ENCODE data around the gene MGAT1.
"Not testable (repeated sequence)": the region's sequence is repeated elsewhere in the genome, so short reads cannot be mapped to it uniquely, and the experiment has no call there.

MGAT1 gene

DNA sequence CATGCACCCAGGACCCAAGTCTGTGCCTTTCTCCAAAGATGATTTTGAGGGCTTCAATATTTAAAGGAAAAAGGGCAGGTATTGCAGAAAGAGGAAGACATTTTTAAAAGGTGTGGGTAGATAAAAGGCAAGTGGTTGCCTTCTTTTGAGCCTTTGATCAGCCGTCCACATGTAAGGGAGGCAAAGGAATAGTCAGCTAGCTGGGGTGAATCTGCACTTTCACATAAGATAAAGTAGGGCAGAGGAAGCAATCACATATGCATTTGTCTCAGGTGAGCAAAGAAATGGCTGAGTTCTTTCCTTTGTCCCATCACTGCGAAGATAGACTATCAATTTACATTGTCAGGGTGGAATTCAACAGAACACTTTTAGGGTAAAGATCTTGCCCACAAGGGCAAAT lies 19.9 kb downstream of the MGAT1 start:
- no peak for TF ChIP-seq ZNF70 (CRISPR knock-in tag; IDR thresholded peaks at IDR 0.05)
- TF ChIP-seq ZFP30 (CRISPR knock-in tag; IDR thresholded peaks at IDR 0.05), result no peak
- TF ChIP-seq ESRRG (CRISPR knock-in tag; IDR thresholded peaks at IDR 0.05), result no peak
- no peak for TF ChIP-seq RARB (CRISPR knock-in tag; IDR thresholded peaks at IDR 0.05)
- TF ChIP-seq SNAI2 (CRISPR knock-in tag; IDR thresholded peaks at IDR 0.05), result no peak
- TF ChIP-seq OSR1 (CRISPR knock-in tag; IDR thresholded peaks at IDR 0.05), result no peak
- ATAC-seq, result no peak

DNA sequence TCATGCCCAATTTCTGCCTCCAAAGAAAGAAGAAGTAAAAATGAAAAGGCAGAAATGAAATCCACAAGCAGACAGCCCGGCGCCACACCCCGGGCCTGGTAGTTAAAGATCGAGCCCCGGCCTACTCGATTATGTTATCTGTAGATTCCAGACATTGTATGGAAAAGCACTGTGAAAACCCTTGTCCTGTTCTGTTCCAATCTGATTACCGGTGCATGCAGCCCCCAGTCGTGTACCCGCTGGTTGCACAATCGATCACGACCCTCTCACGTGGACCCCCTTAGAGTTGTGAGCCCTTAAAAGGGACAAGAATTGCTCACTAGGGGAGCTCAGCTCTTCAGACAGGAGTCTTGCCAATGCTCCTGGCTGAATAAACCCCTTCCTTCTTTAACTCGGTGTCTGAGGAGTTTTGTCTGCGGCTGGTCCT lies 20.7 kb downstream of the MGAT1 start:
- not testable (repeated sequence) for ATAC-seq

DNA sequence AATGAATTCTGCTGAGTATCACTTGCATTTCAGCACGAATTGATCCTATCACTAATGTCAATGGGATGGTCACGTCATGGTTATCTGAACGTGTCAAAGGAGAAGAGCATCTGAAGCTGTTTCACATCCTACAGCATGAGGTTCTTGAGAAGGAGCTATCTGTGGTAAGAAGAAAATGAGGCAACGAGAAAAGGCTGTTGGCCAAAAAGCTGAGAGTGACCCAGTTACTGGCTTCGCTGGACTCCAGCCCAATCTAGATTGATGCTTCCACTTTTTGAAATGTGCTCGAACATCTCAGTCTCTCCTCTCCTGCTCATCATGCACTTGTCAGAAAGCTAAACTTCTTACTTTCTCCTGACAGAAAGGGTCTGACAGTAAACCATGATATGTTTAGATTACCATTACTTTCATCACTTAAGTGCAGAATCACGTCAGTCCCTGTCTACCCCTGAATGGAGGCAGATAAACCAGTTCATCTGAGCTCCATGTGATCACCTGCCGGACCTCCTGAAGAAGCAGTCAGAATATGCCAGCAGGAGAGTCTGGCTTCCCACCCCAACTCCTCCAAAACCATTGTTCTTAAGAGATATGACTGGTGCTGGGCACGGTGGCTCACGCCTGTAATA lies 22.5 kb downstream of the MGAT1 start:
- ATAC-seq, result no peak
- TF ChIP-seq ARNTL (CRISPR knock-in tag; IDR thresholded peaks at IDR 0.05; ENCODE audit: borderline replicate concordance, low read depth) (no peak), ZC3H10 (CRISPR knock-in tag; IDR thresholded peaks at IDR 0.05) (no peak), ZNF8 (CRISPR knock-in tag; IDR thresholded peaks at IDR 0.05) (no peak)
- TF ChIP-seq, protein P1, sequence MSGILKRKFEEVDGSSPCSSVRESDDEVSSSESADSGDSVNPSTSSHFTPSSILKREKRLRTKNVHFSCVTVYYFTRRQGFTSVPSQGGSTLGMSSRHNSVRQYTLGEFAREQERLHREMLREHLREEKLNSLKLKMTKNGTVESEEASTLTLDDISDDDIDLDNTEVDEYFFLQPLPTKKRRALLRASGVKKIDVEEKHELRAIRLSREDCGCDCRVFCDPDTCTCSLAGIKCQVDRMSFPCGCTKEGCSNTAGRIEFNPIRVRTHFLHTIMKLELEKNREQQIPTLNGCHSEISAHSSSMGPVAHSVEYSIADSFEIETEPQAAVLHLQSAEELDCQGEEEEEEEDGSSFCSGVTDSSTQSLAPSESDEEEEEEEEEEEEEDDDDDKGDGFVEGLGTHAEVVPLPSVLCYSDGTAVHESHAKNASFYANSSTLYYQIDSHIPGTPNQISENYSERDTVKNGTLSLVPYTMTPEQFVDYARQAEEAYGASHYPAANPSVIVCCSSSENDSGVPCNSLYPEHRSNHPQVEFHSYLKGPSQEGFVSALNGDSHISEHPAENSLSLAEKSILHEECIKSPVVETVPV (CRISPR knock-in tag; IDR thresholded peaks at IDR 0.05), result no peak

DNA sequence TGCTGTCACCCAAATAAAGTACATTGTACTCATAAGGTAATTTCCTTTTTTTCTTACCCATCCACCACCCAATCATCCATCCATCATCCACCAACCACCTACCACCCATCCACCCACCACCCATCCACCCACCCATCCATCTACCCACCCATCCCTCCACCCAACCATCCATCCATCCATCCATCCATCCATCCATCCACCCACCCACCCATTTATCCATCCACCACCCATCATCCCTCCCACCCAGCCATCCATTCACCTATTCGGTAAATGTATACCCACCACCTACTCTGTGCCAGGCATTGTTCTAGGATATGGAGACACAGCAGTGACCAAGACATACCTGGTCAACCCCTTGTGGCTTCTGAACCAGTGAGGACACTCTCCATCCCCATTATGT lies 25.1 kb downstream of the MGAT1 start:
- no peak for TF ChIP-seq PPARA (CRISPR knock-in tag; IDR thresholded peaks at IDR 0.05; ENCODE audit: borderline replicate concordance)
- TF ChIP-seq ISL1 (CRISPR knock-in tag; IDR thresholded peaks at IDR 0.05), result no peak
- TF ChIP-seq CSDC2 (CRISPR knock-in tag; IDR thresholded peaks at IDR 0.05), result no peak
- TF ChIP-seq GLIS3 (CRISPR knock-in tag; IDR thresholded peaks at IDR 0.05), result no peak
- TF ChIP-seq BACH2 (CRISPR knock-in tag; IDR thresholded peaks at IDR 0.05; ENCODE audit: borderline replicate concordance), result no peak
- TF ChIP-seq, protein P2, sequence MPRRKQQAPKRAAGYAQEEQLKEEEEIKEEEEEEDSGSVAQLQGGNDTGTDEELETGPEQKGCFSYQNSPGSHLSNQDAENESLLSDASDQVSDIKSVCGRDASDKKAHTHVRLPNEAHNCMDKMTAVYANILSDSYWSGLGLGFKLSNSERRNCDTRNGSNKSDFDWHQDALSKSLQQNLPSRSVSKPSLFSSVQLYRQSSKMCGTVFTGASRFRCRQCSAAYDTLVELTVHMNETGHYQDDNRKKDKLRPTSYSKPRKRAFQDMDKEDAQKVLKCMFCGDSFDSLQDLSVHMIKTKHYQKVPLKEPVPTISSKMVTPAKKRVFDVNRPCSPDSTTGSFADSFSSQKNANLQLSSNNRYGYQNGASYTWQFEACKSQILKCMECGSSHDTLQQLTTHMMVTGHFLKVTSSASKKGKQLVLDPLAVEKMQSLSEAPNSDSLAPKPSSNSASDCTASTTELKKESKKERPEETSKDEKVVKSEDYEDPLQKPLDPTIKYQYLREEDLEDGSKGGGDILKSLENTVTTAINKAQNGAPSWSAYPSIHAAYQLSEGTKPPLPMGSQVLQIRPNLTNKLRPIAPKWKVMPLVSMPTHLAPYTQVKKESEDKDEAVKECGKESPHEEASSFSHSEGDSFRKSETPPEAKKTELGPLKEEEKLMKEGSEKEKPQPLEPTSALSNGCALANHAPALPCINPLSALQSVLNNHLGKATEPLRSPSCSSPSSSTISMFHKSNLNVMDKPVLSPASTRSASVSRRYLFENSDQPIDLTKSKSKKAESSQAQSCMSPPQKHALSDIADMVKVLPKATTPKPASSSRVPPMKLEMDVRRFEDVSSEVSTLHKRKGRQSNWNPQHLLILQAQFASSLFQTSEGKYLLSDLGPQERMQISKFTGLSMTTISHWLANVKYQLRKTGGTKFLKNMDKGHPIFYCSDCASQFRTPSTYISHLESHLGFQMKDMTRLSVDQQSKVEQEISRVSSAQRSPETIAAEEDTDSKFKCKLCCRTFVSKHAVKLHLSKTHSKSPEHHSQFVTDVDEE (CRISPR knock-in tag; IDR thresholded peaks at IDR 0.05), result no peak
- TF ChIP-seq ESRRG (CRISPR knock-in tag; IDR thresholded peaks at IDR 0.05), result no peak
- TF ChIP-seq ZNF8 (CRISPR knock-in tag; IDR thresholded peaks at IDR 0.05), result no peak
- TF ChIP-seq ARNTL (CRISPR knock-in tag; IDR thresholded peaks at IDR 0.05; ENCODE audit: borderline replicate concordance, low read depth), result no peak
- TF ChIP-seq, protein P3, sequence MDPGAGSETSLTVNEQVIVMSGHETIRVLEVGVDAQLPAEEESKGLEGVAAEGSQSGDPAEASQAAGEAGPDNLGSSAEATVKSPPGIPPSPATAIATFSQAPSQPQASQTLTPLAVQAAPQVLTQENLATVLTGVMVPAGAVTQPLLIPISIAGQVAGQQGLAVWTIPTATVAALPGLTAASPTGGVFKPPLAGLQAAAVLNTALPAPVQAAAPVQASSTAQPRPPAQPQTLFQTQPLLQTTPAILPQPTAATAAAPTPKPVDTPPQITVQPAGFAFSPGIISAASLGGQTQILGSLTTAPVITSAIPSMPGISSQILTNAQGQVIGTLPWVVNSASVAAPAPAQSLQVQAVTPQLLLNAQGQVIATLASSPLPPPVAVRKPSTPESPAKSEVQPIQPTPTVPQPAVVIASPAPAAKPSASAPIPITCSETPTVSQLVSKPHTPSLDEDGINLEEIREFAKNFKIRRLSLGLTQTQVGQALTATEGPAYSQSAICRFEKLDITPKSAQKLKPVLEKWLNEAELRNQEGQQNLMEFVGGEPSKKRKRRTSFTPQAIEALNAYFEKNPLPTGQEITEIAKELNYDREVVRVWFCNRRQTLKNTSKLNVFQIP (CRISPR knock-in tag; IDR thresholded peaks at IDR 0.05; ENCODE audit: borderline replicate concordance, low read depth), result no peak
- no peak for ATAC-seq

DNA sequence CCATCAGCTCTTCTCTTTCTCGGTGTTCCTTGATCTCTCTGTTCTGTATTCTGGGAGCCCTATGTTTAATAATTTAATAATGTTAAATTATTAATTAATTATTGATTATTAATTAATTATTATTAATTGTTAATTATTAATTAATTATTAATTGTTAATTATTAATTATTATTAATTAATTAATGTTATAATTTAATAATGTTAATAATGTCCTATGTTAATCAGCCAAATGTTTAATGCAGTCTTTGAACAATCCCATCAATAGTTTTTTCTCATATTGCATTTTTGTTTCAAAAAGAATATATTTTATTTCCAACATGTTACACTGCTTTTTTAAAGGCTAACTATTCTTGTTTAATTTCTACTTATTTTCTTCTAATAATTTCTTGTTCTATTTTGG lies 26.2 kb downstream of the MGAT1 start:
- no peak for ATAC-seq
- no peak for TF ChIP-seq OSR1 (CRISPR knock-in tag; IDR thresholded peaks at IDR 0.05)
- no peak for TF ChIP-seq SNAI2 (CRISPR knock-in tag; IDR thresholded peaks at IDR 0.05)
- TF ChIP-seq CSDC2 (CRISPR knock-in tag; IDR thresholded peaks at IDR 0.05), result no peak
- no peak for TF ChIP-seq GLIS3 (CRISPR knock-in tag; IDR thresholded peaks at IDR 0.05)
- TF ChIP-seq BACH2 (CRISPR knock-in tag; IDR thresholded peaks at IDR 0.05; ENCODE audit: borderline replicate concordance), result no peak
- no peak for TF ChIP-seq ZNF8 (CRISPR knock-in tag; IDR thresholded peaks at IDR 0.05)
- no peak for TF ChIP-seq ESRRG (CRISPR knock-in tag; IDR thresholded peaks at IDR 0.05)
- no peak for TF ChIP-seq ISL1 (CRISPR knock-in tag; IDR thresholded peaks at IDR 0.05)
- TF ChIP-seq, protein P4, sequence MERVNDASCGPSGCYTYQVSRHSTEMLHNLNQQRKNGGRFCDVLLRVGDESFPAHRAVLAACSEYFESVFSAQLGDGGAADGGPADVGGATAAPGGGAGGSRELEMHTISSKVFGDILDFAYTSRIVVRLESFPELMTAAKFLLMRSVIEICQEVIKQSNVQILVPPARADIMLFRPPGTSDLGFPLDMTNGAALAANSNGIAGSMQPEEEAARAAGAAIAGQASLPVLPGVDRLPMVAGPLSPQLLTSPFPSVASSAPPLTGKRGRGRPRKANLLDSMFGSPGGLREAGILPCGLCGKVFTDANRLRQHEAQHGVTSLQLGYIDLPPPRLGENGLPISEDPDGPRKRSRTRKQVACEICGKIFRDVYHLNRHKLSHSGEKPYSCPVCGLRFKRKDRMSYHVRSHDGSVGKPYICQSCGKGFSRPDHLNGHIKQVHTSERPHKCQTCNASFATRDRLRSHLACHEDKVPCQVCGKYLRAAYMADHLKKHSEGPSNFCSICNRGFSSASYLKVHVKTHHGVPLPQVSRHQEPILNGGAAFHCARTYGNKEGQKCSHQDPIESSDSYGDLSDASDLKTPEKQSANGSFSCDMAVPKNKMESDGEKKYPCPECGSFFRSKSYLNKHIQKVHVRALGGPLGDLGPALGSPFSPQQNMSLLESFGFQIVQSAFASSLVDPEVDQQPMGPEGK (CRISPR knock-in tag; IDR thresholded peaks at IDR 0.05; ENCODE audit: borderline replicate concordance), result no peak
- TF ChIP-seq, protein P2 (CRISPR knock-in tag; IDR thresholded peaks at IDR 0.05), result no peak
- no peak for TF ChIP-seq TCF4 (CRISPR knock-in tag; IDR thresholded peaks at IDR 0.05; ENCODE audit: borderline replicate concordance)
